Measurements from ENCODE around the gene PPP2R1A.

PPP2R1A gene

GRCh38 chr19:52188822-52189734, 774 bp upstream of the PPP2R1A start (continued):
- TF ChIP-seq REST (tag by site-specific recombination; IDR thresholded peaks at IDR 0.05) (0 out of 2 replicates have a peak, but pooled peaks have one; percentile 53), ZBTB49 (tag by site-specific recombination; IDR thresholded peaks at IDR 0.05; ENCODE audit: low read depth) (no peak), YY2 (tag by site-specific recombination; IDR thresholded peaks at IDR 0.05) (no peak), ZNF335 (tag by site-specific recombination; conservative IDR thresholded peaks at IDR 0.05) (peak; percentile 95), GFI1B (tag by site-specific recombination; IDR thresholded peaks at IDR 0.05) (peak; percentile 87), ZNF184 (tag by site-specific recombination; IDR thresholded peaks at IDR 0.05) (no peak), ZBTB8A (tag by site-specific recombination; IDR thresholded peaks at IDR 0.05) (peak; percentile 22; the same call in 1 of the 2 replicates), ZNF639 (tag by site-specific recombination; IDR thresholded peaks at IDR 0.05) (peak; percentile 82), IKZF3 (tag by site-specific recombination; IDR thresholded peaks at IDR 0.05) (no peak), ZNF600 (tag by site-specific recombination; IDR thresholded peaks at IDR 0.05) (peak; percentile 59; the same call in 1 of the 2 replicates), ZNF157 (tag by site-specific recombination; IDR thresholded peaks at IDR 0.05) (no peak), ZIC2 (tag by site-specific recombination; IDR thresholded peaks at IDR 0.05) (peak; percentile 51; the same call in 1 of the 2 replicates), WT1 (tag by site-specific recombination; IDR thresholded peaks at IDR 0.05) (peak; percentile 42; the same call in 1 of the 2 replicates), ZNF692 (tag by site-specific recombination; IDR thresholded peaks at IDR 0.05) (peak; percentile 49; the same call in 1 of the 2 replicates), GLI4 (tag by site-specific recombination; IDR thresholded peaks at IDR 0.05) (peak; percentile 23; the same call in 1 of the 2 replicates), ZNF623 (tag by site-specific recombination; IDR thresholded peaks at IDR 0.05) (no peak), ZNF362 (tag by site-specific recombination; IDR thresholded peaks at IDR 0.05) (peak; percentile 97), ZFHX2 (tag by site-specific recombination; conservative IDR thresholded peaks at IDR 0.05) (no peak), ZSCAN5A (tag by site-specific recombination; IDR thresholded peaks at IDR 0.05) (no peak), ZNF2 (tag by site-specific recombination; IDR thresholded peaks at IDR 0.05) (peak; percentile 47; the same call in 1 of the 2 replicates), ZNF280D (tag by site-specific recombination; IDR thresholded peaks at IDR 0.05) (0 out of 2 replicates have a peak, but pooled peaks have one; percentile 11), ZNF146 (tag by site-specific recombination; IDR thresholded peaks at IDR 0.05) (no peak)
